ENCODE measurements around the gene MIEF1.

Gene MIEF1

GRCh38 chr22:39494471-39495120 lies 7.5 kb upstream of the MIEF1 start:
- Histone ChIP-seq H3K56ac (ENCODE audit: low read length) (no peak overlapping the region), H4K8ac (ENCODE audit: low read depth, low read length) (no peak overlapping the region), H3K27ac (ENCODE audit: low read depth, low read length) (no peak overlapping the region), H3K4me3 (ENCODE audit: low read length) (no peak overlapping the region), H3K36me3 (ENCODE audit: control insufficient read depth, insufficient read depth, low read length) (no peaks in the 10 kb centered on the region), H2BK120ac (ENCODE audit: low read depth, low read length) (no peak overlapping the region), H3K9ac (ENCODE audit: low read length) (no peak overlapping the region), H2BK5ac (ENCODE audit: low read length) (no peak overlapping the region), H3K18ac (ENCODE audit: low read length) (no peak overlapping the region), H3K4ac (ENCODE audit: low read depth, low read length) (no peak overlapping the region), H4K5ac (ENCODE audit: low read length) (no peak overlapping the region), H2AK5ac (ENCODE audit: low read length) (no peak overlapping the region), H3K27me3 (ENCODE audit: insufficient read depth, low read length, poor library complexity) (no peaks in the 10 kb centered on the region), H3K4me2 (ENCODE audit: low read length) (no peak overlapping the region), H3K79me1 (ENCODE audit: low read length) (no peaks in the 10 kb centered on the region), H2BK15ac (replicated peaks; ENCODE audit: low read depth) (no peak overlapping the region), H3K4me1 (ENCODE audit: control insufficient read depth, low read depth, low read length) (peaks cover 2% of the 10 kb centered on the region), H3K23ac (ENCODE audit: low read length) (no peak overlapping the region), H3K79me2 (ENCODE audit: control insufficient read depth, insufficient read depth, low read length) (no peaks in the 10 kb centered on the region)
- DNase-seq, result no peak
- no CpG with 5 or more reads among the region's 10 CpGs for WGBS (ENCODE audit: extremely low coverage, insufficient coverage, low lambda C conversion rate)

- H3K27ac ChIP-seq (ENCODE audit: low read depth, low read length), result no peak overlapping the region
- H4K5ac ChIP-seq (ENCODE audit: low read length), result no peak overlapping the region
- H3K79me1 ChIP-seq (ENCODE audit: low read length), result no peaks in the 10 kb centered on the region
- H2AK5ac ChIP-seq (ENCODE audit: low read length), result no peak overlapping the region
- no peaks in the 10 kb centered on the region for H3K36me3 ChIP-seq (ENCODE audit: control insufficient read depth, insufficient read depth, low read length)
- no peak overlapping the region for H3K18ac ChIP-seq (ENCODE audit: low read length)
- no peak overlapping the region for H3K23ac ChIP-seq (ENCODE audit: low read length)
- H2BK120ac ChIP-seq (ENCODE audit: low read depth, low read length), result no peak overlapping the region
- H2BK5ac ChIP-seq (ENCODE audit: low read length), result no peak overlapping the region
- no peaks in the 10 kb centered on the region for H3K79me2 ChIP-seq (ENCODE audit: control insufficient read depth, insufficient read depth, low read length)
- peak; percentile 85 for DNase-seq
- no peak overlapping the region for H3K4ac ChIP-seq (ENCODE audit: low read depth, low read length)
- WGBS (ENCODE audit: extremely low coverage, insufficient coverage, low lambda C conversion rate), result no CpG with 5 or more reads among the region's 13 CpGs
- H3K9ac ChIP-seq (ENCODE audit: low read length), result no peak overlapping the region
- H3K56ac ChIP-seq (ENCODE audit: low read length), result peak overlapping the region; percentile 71
- no peak overlapping the region for H3K4me3 ChIP-seq (ENCODE audit: low read length)
- H3K27me3 ChIP-seq (ENCODE audit: insufficient read depth, low read length, poor library complexity), result no peaks in the 10 kb centered on the region
- H2BK15ac ChIP-seq (replicated peaks; ENCODE audit: low read depth), result no peak overlapping the region
- H3K4me2 ChIP-seq (ENCODE audit: low read length), result no peak overlapping the region
- H3K4me1 ChIP-seq (ENCODE audit: control insufficient read depth, low read depth, low read length), result no peaks in the 10 kb centered on the region
- no peak overlapping the region for H4K8ac ChIP-seq (ENCODE audit: low read depth, low read length)
These were observed 5.8 kb upstream of the MIEF1 start for GRCh38 chr22:39496131-39496838.

DNA sequence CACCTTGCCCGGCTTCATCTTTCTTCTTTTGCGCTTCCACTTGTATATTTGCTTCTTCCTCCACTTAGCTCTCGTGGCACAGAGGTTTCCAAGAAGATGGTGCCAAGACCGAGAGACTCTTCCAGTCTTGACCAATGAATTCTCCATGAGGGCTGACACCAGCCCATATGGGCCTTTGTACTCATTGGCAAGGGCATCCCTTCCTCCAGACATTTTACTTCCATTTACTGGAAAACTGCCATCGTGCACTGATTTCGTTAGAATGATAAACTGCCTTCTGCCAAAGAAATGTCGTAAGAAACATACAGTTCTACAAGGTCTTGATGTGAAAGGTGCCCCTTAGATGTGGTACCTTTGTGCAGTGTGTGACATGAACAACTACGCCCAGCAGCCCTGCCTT lies 4.7 kb upstream of the MIEF1 start:
- Histone ChIP-seq H3K4me1 (ENCODE audit: control insufficient read depth, low read depth, low read length) (peaks cover 3% of the 10 kb centered on the region), H3K4me2 (ENCODE audit: low read length) (no peak overlapping the region), H3K27ac (ENCODE audit: low read depth, low read length) (no peak overlapping the region), H3K9ac (ENCODE audit: low read length) (no peak overlapping the region), H2BK120ac (ENCODE audit: low read depth, low read length) (no peak overlapping the region), H3K27me3 (ENCODE audit: insufficient read depth, low read length, poor library complexity) (no peaks in the 10 kb centered on the region), H2BK15ac (replicated peaks; ENCODE audit: low read depth) (no peak overlapping the region), H2BK5ac (ENCODE audit: low read length) (no peak overlapping the region), H3K79me2 (ENCODE audit: control insufficient read depth, insufficient read depth, low read length) (no peaks in the 10 kb centered on the region), H4K8ac (ENCODE audit: low read depth, low read length) (no peak overlapping the region), H3K79me1 (ENCODE audit: low read length) (no peaks in the 10 kb centered on the region), H3K56ac (ENCODE audit: low read length) (no peak overlapping the region), H3K36me3 (ENCODE audit: control insufficient read depth, insufficient read depth, low read length) (no peaks in the 10 kb centered on the region), H3K4me3 (ENCODE audit: low read length) (no peak overlapping the region), H3K18ac (ENCODE audit: low read length) (no peak overlapping the region), H2AK5ac (ENCODE audit: low read length) (no peak overlapping the region), H4K5ac (ENCODE audit: low read length) (no peak overlapping the region), H3K4ac (ENCODE audit: low read depth, low read length) (no peak overlapping the region), H3K23ac (ENCODE audit: low read length) (no peak overlapping the region)
- no CpG with 5 or more reads among the region's 8 CpGs for WGBS (ENCODE audit: extremely low coverage, insufficient coverage, low lambda C conversion rate)
- no peak for DNase-seq

DNA sequence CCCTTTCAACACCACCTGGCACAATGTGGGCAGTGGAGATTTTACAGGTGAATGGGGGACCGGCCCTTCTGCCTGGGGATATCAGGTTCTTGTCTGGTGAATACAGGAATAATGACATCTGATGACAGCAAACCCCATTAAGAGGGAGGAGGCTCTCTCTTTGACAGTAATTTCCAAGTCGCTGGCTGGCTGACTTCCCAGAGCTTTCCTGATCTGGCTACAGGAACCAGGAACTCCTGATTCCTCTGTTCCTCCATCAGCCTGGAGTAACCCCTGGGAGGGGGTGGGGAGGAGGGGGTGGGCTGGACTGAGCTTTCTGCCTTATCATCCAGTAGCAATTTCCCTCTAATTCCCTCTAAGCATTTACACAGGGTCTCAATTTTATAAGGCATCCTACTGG lies 3.7 kb upstream of the MIEF1 start:
- no peak overlapping the region for H3K18ac ChIP-seq (ENCODE audit: low read length)
- no peaks in the 10 kb centered on the region for H3K27me3 ChIP-seq (ENCODE audit: insufficient read depth, low read length, poor library complexity)
- no peaks in the 10 kb centered on the region for H3K36me3 ChIP-seq (ENCODE audit: control insufficient read depth, insufficient read depth, low read length)
- H2AK5ac ChIP-seq (ENCODE audit: low read length), result no peak overlapping the region
- no peak overlapping the region for H3K27ac ChIP-seq (ENCODE audit: low read depth, low read length)
- no peak overlapping the region for H4K8ac ChIP-seq (ENCODE audit: low read depth, low read length)
- H2BK15ac ChIP-seq (replicated peaks; ENCODE audit: low read depth), result no peak overlapping the region
- H3K4me1 ChIP-seq (ENCODE audit: control insufficient read depth, low read depth, low read length), result peaks cover 6% of the 10 kb centered on the region
- H3K4me2 ChIP-seq (ENCODE audit: low read length), result no peak overlapping the region
- no peak overlapping the region for H3K23ac ChIP-seq (ENCODE audit: low read length)
- H3K79me2 ChIP-seq (ENCODE audit: control insufficient read depth, insufficient read depth, low read length), result peaks cover 8% of the 10 kb centered on the region
- H4K5ac ChIP-seq (ENCODE audit: low read length), result no peak overlapping the region
- no peak overlapping the region for H3K4ac ChIP-seq (ENCODE audit: low read depth, low read length)
- H2BK5ac ChIP-seq (ENCODE audit: low read length), result no peak overlapping the region
- no CpG with 5 or more reads among the region's 2 CpGs for WGBS (ENCODE audit: extremely low coverage, insufficient coverage, low lambda C conversion rate)
- H3K79me1 ChIP-seq (ENCODE audit: low read length), result peaks cover 7% of the 10 kb centered on the region
- DNase-seq, result no peak
- no peak overlapping the region for H3K56ac ChIP-seq (ENCODE audit: low read length)
- H3K4me3 ChIP-seq (ENCODE audit: low read length), result no peak overlapping the region
- no peak overlapping the region for H3K9ac ChIP-seq (ENCODE audit: low read length)
- H2BK120ac ChIP-seq (ENCODE audit: low read depth, low read length), result no peak overlapping the region

- Histone ChIP-seq H3K79me1 (ENCODE audit: low read length) (peaks cover 10% of the 10 kb centered on the region), H2BK15ac (replicated peaks; ENCODE audit: low read depth) (no peak overlapping the region), H3K79me2 (ENCODE audit: control insufficient read depth, insufficient read depth, low read length) (peaks cover 11% of the 10 kb centered on the region), H4K8ac (ENCODE audit: low read depth, low read length) (no peak overlapping the region), H3K4me3 (ENCODE audit: low read length) (no peak overlapping the region), H4K5ac (ENCODE audit: low read length) (no peak overlapping the region), H2BK5ac (ENCODE audit: low read length) (no peak overlapping the region), H3K23ac (ENCODE audit: low read length) (no peak overlapping the region), H3K4ac (ENCODE audit: low read depth, low read length) (no peak overlapping the region), H3K27me3 (ENCODE audit: insufficient read depth, low read length, poor library complexity) (no peaks in the 10 kb centered on the region), H3K4me2 (ENCODE audit: low read length) (no peak overlapping the region), H2AK5ac (ENCODE audit: low read length) (no peak overlapping the region), H3K27ac (ENCODE audit: low read depth, low read length) (no peak overlapping the region), H3K36me3 (ENCODE audit: control insufficient read depth, insufficient read depth, low read length) (no peaks in the 10 kb centered on the region), H3K18ac (ENCODE audit: low read length) (no peak overlapping the region), H3K56ac (ENCODE audit: low read length) (no peak overlapping the region), H2BK120ac (ENCODE audit: low read depth, low read length) (no peak overlapping the region), H3K9ac (ENCODE audit: low read length) (no peak overlapping the region), H3K4me1 (ENCODE audit: control insufficient read depth, low read depth, low read length) (peaks cover 6% of the 10 kb centered on the region)
- DNase-seq, result no peak
- no CpG with 5 or more reads among the region's 3 CpGs for WGBS (ENCODE audit: extremely low coverage, insufficient coverage, low lambda C conversion rate)
These were observed 3.3 kb upstream of the MIEF1 start for GRCh38 chr22:39498802-39499201.

Measured in mesendoderm (in vitro differentiated cells).